Right renal pelvis (tissue), 4 donors: ENCODE measurements around the gene MCM3. TPM values are rescaled to one million over a fixed set of nuclear protein-coding genes. Genes with fewer than 3 reads are reported as not detected.

ENCODE experiments used
- DNase-seq, 4 donors: peaks; one replicate each; pipeline ENCODE4 v3.0.0-alpha.2; 2013; ENCODE audit warnings: low read depth in 4 of 4, low spot score in 3 of 4, missing footprints in 1 of 4
- polyA plus RNA-seq, 4 donors: library from polyadenylated mRNA; unstranded; fragments of 120-200 nt; gene quantifications; one replicate each; pipeline ENCODE4 v1.2.1, GENCODE V29; 2013; ENCODE audit not compliant: insufficient read length in 4 of 4

The MCM3 gene
- polyA plus RNA-seq, 4 donors, result 119 to 137 (median 127) TPM

DNA sequence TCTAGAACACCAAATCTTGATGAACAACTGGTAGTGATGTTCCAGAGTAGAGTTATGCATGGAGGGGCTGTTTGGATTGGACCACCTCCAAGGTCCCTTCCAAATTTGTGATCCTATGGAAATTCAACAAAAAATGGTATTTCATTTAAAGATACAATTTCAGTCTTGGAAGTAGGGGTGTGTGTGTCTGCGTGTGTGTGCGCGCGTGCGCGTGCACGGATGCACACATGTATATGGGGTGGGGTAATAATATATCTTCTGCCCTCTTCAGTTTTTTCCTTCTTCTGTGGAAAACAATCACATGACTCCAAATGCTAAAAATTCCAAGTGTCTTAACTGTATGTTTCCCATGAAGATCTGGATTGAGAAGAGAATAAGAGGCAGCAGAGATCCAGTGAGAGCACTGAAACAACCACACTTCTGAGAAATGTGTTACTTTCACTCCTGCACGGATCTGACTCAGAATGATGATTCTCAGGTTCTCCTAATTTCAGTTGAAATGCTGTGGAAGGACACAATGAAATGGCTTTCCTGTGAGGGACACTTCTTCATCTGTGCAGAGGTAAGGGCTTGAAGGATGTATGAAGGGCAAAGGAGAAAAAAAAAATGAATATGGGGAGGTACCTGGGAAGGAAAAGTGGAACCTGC is 29.7 kb downstream of the MCM3 start:
- DNase-seq, result no peak

DNA sequence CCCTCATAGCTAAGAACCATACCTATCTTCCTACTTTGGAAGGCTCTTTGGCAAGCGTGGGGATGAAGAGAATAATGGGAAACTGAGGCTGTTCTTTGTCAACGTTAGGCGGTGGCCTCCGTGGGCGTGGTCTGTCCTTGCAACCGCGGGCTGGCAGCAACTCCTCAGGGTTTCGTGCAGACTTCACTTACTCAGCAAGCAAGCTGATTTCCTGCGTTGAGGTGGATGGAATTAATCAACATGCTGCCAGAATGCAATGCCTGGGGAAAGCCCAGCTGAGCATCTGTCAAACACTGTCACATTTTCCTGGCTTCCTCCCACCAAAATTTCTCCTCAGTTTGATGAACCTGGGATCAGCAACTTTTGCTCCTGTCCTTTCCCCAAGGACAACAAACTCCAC is 31.0 kb downstream of the MCM3 start:
- no peak for DNase-seq

DNA sequence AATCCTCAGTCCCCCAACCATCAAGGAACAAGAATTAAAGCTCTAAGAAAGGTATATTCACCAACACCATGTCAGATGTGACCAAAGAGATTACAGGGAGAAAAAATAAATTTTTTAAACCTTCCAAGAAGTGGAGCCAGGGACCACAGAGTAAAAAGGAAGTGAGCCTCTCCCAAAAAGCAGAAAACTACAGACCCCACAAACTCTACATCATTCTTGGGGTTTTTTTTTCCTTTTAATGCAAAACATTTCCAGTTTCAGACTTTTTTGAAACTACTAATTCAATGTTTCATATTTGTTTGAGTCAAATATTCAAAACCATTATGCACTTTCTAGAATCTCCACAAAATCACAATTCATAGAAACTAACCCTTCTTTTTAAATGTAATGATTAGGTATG is 33.4 kb downstream of the MCM3 start:
- no peak for DNase-seq

DNA sequence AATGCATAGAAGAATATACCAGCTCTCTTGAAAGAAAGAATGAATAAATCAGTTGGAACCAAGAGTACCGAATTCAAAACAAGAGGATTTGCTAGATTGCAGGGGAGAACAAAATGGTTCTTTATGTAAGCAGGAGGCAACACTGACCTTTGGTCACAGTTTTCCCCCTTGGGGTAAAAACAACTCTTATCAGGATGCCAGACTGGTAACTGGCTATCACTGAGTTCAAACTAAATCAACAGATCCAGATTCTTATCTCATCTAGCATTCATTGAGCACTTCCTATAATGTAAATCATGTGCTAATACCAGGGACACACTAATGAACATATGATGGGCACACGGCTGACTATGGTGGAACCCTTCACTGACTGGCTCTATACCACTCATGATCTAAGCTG is 35.5 kb downstream of the MCM3 start:
- no peak for DNase-seq

DNA sequence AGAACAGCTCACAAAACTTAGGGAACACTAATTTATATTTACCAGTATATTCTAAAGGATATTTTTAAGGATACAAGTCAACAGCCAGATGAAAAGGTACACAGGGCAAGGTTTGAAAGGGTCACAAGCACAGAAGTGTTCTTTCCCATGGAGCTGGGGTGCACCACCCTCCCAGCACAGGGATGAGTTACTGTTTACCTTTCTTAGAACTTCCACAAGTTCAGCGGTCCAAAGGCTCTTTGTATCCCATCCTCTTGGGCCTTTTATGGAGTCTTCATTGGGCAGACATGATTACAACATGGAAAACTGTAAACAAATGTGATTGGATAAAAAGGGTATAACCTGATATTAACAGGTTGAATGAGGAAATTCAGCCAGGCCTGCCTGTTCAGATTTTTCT is 39.1 kb downstream of the MCM3 start:
- no peak for DNase-seq

DNA sequence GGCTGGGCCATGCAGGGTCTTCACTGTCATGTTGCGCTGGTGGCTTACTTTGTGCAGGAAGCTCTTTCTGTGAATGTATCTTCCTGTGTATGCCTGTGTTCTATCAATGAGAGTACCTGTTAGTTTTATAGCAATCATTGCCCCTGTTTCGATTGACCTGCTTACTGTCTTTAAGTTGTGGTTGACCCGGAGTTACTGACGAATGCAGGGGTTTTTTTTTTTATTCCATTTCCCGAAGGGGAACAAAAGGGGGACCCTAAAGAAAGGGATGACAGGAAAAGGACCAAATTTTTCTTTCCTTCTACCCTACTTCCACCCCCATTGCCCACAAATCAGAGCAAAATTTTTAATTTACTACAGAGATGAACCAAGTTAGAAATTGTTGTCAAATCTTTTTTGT is 40.1 kb downstream of the MCM3 start, which contains the start of gene IL17F:
Gene IL17F, minus strand, starts transcription at position 101 of the 400 bp plus-strand sequence. Its CDS starts 71 bp downstream, at position 30.
- no peak for DNase-seq

DNA sequence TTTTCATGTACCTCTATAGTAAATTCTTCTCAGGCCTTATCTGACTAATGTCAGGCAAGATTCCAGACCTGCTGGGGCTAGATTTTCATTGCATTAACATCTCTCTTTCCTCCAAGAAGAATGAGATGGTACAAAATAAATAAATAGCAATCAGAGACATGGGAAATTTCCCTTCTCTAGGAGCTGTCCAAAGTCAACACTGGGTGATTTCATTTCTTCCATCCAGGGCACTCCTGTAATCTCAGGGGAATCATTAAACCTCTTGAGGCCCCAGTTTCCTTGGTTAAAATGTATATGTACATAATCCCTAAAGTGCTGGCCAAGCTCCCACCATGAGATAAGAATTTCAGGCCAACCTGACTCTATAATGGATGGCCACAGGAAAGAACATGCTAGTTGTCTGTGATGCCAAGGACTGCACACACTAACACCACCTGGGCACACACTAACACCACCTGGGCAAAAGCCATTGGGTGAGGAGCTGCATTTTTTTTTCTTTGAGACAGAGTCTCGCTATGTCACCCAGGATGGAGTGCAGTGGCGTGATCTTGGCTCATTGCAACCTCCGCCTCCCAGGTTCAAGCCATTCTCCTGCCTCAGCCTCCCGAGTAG is 41.2 kb downstream of the MCM3 start:
- no peak for DNase-seq

DNA sequence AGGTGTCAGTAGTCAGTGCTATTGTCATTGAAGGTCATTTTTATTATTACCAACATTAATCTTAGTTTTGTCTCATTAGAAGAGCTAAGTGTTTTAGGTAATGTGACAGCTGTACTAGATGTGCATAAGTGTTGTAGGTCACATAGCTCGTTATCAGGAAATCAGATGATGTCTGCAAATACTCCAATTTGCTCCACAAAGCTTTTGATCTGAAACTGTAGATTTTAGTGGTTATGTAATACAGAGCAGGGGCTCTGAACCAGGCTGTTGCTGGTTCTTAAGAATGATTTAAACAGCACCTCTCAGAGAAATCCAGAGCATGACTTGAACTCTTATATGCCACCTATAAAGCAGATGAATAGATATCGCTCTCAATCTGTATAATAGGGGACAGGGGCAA is 42.7 kb downstream of the MCM3 start:
- DNase-seq, result no peak

DNA sequence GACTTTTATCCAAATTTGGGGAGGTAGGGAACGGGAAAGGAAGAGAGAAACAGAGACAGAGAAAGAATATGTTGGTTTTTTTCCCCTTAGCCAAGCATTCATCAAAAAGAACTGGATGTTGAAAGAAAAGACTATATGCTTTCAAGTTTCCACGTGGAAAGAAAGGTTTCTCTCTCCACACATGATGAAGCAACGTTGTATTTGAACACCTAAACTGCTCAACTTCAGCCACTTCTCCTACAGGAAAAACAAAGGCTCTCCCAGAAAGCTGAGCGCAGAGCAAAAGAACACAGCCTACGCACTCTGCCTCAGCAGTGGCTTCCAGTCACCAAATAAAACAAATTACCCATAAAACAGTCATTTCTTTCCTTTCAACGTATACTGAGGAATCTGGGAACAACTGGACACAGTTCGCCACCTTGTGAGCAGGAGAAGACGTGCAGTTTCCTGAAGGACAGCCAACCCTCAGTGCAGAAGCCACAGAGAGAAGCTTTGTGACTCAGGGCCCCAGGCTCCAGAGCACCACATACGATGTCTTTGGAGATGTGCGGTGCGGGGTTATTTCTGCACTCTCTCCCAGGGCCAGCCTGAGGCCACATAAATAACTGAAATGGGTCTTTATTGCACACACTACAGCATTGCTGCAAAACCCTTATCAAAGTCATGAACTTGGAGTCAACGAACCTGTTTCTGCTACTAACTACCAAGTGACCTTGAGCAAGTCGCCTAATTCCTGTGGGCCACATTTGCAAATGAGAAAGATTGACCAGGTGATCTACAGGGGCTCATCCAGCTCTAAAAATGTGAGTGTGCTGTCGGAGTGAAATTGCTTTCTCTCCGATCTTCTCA is 50.3 kb downstream of the MCM3 start:
- peak; percentile 52 to 77 (median 63) for DNase-seq

DNA sequence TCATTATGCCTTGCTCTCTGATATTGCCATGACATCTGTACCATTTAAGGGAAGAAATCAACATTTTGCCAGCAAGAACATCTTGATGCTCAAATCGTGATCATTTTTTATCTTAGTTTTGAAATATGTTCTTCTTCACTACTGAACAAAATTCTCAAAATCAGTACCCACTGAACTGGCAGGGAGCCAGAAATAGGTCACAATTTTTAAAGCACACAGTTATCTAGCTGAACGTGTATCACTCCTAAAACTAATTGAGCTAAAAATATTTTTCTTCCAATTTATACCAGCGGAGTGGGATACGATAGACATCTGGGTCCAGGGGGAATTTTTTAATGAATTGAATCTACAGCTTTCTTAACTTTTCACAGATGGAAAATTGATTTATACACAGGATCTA is 51.5 kb downstream of the MCM3 start:
- no peak for DNase-seq

DNA sequence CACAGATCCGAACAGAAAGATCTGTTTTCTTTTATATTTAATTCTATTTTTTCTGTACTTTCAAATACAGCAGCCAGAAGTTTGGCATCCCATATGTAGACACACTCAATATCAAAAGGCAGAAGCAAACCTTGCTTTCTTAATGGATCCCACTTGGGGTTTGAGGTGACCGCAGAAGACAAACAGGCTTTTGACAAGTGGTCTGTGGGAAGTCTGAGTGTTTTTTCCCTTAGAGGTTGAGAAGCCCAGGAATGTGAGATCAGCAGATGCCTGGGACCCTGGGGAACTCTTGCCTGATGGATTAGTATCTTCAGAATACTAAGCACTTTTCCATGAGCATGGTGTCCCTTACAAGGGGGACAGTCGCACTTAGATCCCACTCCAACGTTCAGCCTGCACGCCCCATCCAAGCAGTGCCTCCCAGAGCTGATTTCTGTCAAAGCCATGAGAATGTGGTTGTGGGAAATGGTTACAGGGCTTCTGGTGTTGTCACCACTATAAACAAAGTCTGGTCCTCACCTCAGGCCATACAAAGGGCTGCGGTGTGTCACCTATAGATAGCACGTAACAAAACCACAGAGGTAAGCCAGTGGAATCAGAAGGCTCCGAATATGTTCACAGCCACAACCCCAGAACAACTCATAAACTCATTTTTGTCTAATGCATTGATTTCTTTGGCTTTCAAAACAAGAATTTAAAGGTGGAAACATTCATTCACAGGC is 53.0 kb downstream of the MCM3 start:
- no peak for DNase-seq

DNA sequence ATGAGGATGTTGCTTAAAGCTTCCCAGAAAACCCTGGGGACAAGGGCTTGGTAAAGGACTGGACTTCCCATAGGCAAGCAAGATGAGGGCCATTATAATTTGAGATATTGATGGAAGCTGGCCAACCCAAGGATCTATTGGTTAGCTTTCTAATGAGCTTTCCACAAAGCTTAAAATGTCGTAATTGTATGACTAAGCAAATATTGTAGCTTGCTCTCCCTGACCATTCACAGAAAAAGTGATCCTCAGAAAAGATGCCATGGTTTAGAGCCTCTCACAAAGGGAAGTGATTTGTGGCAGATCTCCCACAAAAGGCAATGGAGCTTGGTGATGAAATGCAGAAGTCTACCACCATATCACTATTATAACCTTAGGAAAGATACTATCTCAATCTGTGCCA is 53.9 kb downstream of the MCM3 start:
- DNase-seq, result no peak

DNA sequence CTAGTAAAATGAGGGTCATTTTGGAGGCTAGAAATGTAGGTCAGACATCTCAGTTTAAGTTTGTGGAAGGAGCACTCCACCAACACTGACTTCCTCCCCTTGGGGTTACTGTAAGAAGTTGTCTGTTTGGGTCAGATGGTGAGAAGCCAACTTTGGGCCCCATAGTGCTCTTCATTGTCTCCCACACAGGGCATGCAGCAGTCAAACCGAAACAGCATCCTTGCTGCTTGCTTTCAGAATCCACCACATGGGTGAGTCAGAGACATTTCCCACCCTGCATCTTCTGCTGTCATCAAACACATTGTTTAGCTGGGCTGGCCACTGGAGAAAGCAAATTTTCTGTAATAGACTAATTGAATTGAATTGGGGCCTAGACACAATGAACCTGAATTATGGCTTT is 57.0 kb downstream of the MCM3 start:
- no peak for DNase-seq

DNA sequence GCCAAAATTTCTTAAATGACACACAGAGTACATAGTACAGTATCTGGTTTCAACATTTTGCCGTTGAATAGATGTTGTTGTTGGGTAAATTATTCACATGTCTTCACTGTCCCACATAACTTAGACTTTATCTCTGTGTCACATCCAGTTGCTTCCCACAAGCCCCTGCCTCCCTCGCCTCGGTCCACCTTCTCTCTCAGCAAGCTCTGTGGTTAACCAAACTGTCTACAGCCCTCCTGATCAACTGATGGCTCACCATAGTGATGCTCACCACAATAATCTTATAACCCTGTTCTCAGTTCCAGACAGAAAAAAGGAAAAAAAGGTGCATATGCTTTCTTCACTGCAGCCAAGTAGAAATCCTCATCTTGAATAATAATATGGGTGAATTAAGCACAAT is 63.2 kb downstream of the MCM3 start:
- no peak for DNase-seq

DNA sequence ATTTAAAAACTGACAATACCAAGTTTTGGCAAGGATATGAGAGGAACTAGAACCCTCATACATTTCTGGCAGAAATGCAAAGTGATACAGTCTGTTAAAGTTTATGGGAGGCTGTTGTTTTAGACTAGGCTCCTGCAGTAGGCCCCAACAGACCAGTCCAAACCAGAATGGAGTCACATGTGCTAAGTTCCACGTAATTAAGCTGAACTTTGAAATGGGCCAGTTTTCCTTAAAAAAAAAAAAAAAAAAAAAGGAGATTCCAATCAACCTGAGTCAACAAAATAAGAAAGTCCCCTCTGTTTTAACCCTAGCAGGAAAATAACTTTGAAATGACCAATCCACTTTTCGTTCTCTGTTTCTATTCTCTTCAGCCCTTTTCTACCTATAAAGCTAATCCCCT is 66.8 kb downstream of the MCM3 start:
- no peak for DNase-seq

DNA sequence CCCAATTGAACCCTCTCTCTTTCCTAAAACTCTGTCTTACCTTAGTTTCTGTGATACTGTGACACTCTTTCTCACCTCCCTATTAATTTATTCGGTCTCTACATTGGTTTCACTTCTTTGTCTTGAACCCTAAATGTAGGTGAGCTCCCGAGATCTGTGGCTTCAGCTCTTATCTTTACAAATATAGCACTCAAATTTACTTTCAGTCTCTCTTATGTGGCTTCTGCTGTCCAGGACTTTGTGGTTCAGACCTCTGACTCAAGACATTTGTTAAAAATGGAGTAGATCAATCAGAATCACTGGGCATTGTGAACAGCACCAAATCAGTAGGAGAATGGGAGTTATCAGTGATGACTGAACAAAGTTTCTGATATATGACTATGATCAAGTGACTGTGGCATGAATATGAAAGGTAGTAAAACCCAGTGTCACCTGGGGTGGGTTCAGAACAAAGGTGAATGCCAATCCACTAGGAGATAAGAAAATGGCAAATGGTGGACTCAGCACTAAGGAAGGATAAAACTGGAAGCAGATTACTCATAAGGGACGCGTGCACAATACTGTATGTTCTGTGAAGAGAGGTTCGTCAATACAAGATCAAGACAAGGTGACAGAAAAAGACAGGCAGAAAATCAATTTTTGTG is 67.5 kb downstream of the MCM3 start:
- no peak for DNase-seq

DNA sequence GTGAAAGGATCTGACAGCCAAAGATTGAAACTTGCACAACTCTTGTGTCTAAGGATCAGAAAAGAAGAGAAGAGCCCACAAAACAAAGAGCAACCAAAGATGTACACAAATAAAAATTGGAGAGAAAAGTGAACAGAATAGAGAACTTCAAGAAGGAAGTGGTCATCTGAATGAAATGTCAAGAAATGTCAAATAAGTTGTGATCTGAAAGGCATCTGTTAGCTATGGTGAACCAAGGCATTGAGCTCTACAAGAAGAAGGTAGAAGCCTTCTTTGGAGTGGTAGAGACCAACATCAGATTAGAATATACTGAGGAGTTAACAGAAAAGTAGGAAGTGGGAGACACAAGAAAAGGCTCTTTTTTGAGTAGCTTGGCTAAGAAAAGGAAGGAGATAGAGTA is 68.8 kb downstream of the MCM3 start:
- DNase-seq, result no peak
